Bronchial epithelial cell (primary cell): Measurements from ENCODE around the gene DAPL1. TPM values are rescaled to one million over a fixed set of nuclear protein-coding genes. Genes with fewer than 3 reads are reported as not detected.
A peak's percentile ranks its signal among the peaks of the same experiment; 100 is the strongest.
"Not testable (repeated sequence)": the region's sequence is repeated elsewhere in the genome, so short reads cannot be mapped to it uniquely, and the experiment has no call there.

Experiments
- DNase-seq: peaks from one replicate; pipeline ENCODE4 v3.0.0-alpha.2; 2010; ENCODE audit warnings: low read depth
- FAIRE-seq: peaks from 2 replicates; lab custom pipeline; 2011; peaks lifted over from hg19 to GRCh38; lab: Jason Lieb, UNC
- H3K27me3 ChIP-seq: 2 replicates; pipeline ENCODE4 v1.5.1; 2011; ENCODE audit warnings: low read length; ENCODE audit not compliant: control insufficient read depth, insufficient read depth
- H3K36me3 ChIP-seq: 2 replicates; pipeline ENCODE4 v1.5.1; 2011; ENCODE audit warnings: low read length; ENCODE audit not compliant: control insufficient read depth, insufficient read depth
- H3K4me3 ChIP-seq: 2 replicates; pipeline ENCODE4 v1.5.1; 2011; ENCODE audit warnings: mild to moderate bottlenecking, low read depth, low read length, control low read depth
- total RNA-seq: library from RNA; depleted of rRNA; stranded (reverse); fragments of >200 nt; gene quantifications from 2 replicates; pipeline ENCODE4 v1.2.1, GENCODE V29; 2014
- TF ChIP-seq, protein P1 (sequence below): IDR thresholded peaks from 2 replicates; pipeline ENCODE4 v1.5.1; 2011; ENCODE audit warnings: mild to moderate bottlenecking, moderate library complexity, low read length, control low read depth, inconsistent platforms; ENCODE audit not compliant: insufficient read depth, severe bottlenecking

Gene DAPL1
- total RNA-seq, 1 donor from 2014 or later: not detected

DNA sequence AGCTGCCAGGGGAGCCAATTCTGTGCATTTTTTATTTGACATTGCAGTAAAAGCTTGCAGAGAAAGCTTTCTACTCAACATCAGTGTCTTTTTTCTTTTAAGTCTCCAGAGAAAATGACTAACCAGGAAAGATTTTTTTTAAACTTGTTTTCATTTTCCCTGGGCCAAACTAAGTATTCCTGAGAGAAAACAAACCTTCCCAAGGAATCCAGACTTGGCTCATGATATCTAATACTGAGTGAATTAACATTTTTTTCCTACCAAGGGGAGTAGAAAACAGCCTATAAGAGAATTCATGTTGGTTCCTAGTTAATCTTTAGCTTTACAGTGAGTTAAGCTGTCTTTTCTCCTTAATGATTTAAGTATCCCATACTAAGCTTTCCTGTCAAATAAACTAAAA is 46.7 kb downstream of the DAPL1 start:
- H3K36me3 ChIP-seq: no peaks in the 10 kb centered on the region
- H3K27me3 ChIP-seq: no peaks in the 10 kb centered on the region
- TF ChIP-seq, protein P1, sequence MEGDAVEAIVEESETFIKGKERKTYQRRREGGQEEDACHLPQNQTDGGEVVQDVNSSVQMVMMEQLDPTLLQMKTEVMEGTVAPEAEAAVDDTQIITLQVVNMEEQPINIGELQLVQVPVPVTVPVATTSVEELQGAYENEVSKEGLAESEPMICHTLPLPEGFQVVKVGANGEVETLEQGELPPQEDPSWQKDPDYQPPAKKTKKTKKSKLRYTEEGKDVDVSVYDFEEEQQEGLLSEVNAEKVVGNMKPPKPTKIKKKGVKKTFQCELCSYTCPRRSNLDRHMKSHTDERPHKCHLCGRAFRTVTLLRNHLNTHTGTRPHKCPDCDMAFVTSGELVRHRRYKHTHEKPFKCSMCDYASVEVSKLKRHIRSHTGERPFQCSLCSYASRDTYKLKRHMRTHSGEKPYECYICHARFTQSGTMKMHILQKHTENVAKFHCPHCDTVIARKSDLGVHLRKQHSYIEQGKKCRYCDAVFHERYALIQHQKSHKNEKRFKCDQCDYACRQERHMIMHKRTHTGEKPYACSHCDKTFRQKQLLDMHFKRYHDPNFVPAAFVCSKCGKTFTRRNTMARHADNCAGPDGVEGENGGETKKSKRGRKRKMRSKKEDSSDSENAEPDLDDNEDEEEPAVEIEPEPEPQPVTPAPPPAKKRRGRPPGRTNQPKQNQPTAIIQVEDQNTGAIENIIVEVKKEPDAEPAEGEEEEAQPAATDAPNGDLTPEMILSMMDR: no peak
- H3K4me3 ChIP-seq: no peak overlapping the region
- no peak for DNase-seq
- FAIRE-seq: no peak

- no peaks in the 10 kb centered on the region for H3K36me3 ChIP-seq
- DNase-seq: no peak
- FAIRE-seq: no peak
- no peaks in the 10 kb centered on the region for H3K27me3 ChIP-seq
- TF ChIP-seq, protein P1: no peak
- H3K4me3 ChIP-seq: no peak overlapping the region
These were observed 50.3 kb downstream of the DAPL1 start for GRCh38 chr2:158845444-158845843.

DNA sequence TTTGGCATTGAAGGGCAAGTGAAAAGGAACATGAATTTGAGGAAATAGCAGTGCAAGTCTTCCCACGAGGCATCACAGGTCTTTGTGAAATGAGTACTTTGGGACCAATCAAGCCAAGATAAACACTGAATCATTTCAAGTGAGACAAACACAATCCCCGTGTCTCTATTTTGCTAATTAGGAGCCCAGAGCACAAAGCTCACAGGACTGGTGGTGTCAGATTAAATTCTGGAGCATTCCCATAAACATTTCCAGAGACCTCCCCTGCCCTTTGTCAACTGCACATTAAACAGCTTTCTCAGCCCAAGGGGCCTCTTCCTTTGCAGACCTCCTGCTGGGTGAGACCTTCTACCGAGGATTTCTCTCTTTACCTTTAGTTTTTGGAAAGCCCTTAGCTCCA is 50.7 kb downstream of the DAPL1 start:
- no peaks in the 10 kb centered on the region for H3K36me3 ChIP-seq
- H3K27me3 ChIP-seq: no peaks in the 10 kb centered on the region
- TF ChIP-seq, protein P1: no peak
- FAIRE-seq (no peak), DNase-seq (peak; percentile 61)
- H3K4me3 ChIP-seq: no peak overlapping the region

GRCh38 chr2:158847526-158847925 is 52.4 kb downstream of the DAPL1 start:
- not testable (repeated sequence) for DNase-seq, FAIRE-seq, H3K36me3 ChIP-seq, H3K27me3 ChIP-seq, H3K4me3 ChIP-seq

DNA sequence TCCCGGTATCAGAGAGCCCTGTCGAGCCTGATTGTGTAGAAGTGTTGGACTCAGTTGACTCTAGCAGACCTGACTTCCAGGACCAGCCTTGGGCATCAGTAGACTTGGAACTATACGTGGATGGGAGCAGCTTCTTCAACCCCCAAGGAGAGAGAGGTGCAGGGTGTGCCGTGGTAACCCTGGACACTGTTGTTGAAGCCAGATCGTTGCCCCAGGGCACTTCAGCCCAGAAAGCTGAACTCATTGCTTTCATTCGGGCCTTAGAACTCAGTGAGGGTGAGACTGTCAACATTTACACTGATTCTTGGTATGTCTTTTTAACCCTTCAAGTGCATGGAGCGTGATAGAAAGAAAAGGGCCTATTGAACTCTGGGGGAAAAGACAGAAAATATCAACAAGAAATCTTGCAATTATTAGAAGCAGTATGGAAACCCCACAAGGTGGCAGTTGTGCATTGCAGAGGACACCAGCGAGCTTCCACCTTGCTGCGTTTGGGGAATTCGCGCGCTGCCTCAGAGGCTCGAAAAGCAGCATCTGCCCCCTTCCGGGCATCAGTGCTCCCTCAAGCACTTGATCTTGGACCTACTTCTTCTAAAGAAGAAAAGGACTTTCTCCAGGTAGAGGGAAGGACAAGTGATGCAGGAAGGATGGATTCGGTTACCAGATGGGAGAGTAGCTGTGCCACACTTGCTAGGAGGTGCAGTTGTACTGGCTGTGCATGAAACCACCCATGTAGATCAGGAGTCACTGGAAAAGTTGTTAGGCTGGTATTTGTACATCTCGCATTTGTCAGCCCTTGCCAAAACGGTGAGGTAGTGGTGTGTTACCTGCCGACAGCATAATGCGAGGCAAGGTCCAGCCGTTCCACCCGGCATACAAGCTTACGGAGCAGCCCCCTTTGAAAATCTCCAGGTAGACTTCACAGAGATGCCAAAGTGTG is 53.2 kb downstream of the DAPL1 start:
- not testable (repeated sequence) for H3K36me3 ChIP-seq, H3K27me3 ChIP-seq, FAIRE-seq, H3K4me3 ChIP-seq
- TF ChIP-seq, protein P1: peak; percentile 1
- DNase-seq: peak; percentile 49

DNA sequence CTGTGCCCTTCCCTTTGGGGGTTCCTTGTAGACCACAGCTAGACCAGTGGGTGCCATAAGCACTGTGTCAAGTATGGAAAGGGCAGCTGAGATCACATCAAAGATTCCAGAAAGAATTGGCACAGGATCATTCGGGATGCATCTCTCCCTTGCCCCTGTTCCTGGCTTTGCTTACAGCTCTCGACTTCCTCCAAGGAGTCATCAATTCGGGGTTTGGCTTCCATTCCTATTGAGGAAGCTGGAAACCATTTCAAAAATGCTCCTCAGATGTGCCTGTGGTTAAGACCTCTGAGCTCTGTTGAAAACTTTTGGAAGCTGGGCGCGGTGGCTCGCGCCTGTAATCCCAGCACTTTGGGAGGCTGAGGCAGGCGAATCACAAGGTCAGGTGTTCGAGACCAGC is 65.1 kb downstream of the DAPL1 start:
- H3K36me3 ChIP-seq, FAIRE-seq, H3K4me3 ChIP-seq, H3K27me3 ChIP-seq, DNase-seq: not testable (repeated sequence)

GRCh38 chr2:158861626-158862025 is 66.5 kb downstream of the DAPL1 start:
- not testable (repeated sequence) for H3K27me3 ChIP-seq, FAIRE-seq, H3K4me3 ChIP-seq, H3K36me3 ChIP-seq, DNase-seq

- DNase-seq, H3K4me3 ChIP-seq, H3K27me3 ChIP-seq, FAIRE-seq, H3K36me3 ChIP-seq: not testable (repeated sequence)
These were observed 70.4 kb downstream of the DAPL1 start for GRCh38 chr2:158865469-158865868.
